ENCODE data around the gene PKN2. TPM values are rescaled to one million over a fixed set of nuclear protein-coding genes. Genes with fewer than 3 reads are reported as not detected.
A peak's percentile ranks its signal among the peaks of the same experiment; 100 is the strongest.

The PKN2 gene
- total RNA-seq, 1 donor from 2014 or later, result 34.6 TPM

GRCh38 chr1:88735382-88735781 lies 51.3 kb downstream of the PKN2 start:
- DNase-seq (ENCODE audit: low spot score), result no peak

GRCh38 chr1:88735909-88736308 lies 51.8 kb downstream of the PKN2 start:
- no peak for DNase-seq (ENCODE audit: low spot score)

GRCh38 chr1:88736633-88737248 lies 52.7 kb downstream of the PKN2 start:
- no peak for DNase-seq (ENCODE audit: low spot score)

GRCh38 chr1:88737338-88737927 lies 53.4 kb downstream of the PKN2 start:
- DNase-seq (ENCODE audit: low spot score), result no peak

GRCh38 chr1:88740784-88741183 lies 56.7 kb downstream of the PKN2 start:
- no peak for DNase-seq (ENCODE audit: low spot score)

GRCh38 chr1:88741413-88741812 lies 57.3 kb downstream of the PKN2 start:
- DNase-seq (ENCODE audit: low spot score), result no peak

- DNase-seq (ENCODE audit: low spot score), result no peak
Measured at GRCh38 chr1:88742531-88742930, 58.5 kb downstream of the PKN2 start.

GRCh38 chr1:88744142-88744541 lies 60.1 kb downstream of the PKN2 start:
- no peak for DNase-seq (ENCODE audit: low spot score)

- no peak for DNase-seq (ENCODE audit: low spot score)
Measured at GRCh38 chr1:88746916-88747315, 62.8 kb downstream of the PKN2 start.

- no peak for DNase-seq (ENCODE audit: low spot score)
Measured at GRCh38 chr1:88751714-88752113, 67.6 kb downstream of the PKN2 start.

GRCh38 chr1:88753506-88753905 lies 69.4 kb downstream of the PKN2 start:
- DNase-seq (ENCODE audit: low spot score), result no peak

GRCh38 chr1:88763649-88764406 lies 79.8 kb downstream of the PKN2 start:
- DNase-seq (ENCODE audit: low spot score), result no peak

- DNase-seq (ENCODE audit: low spot score), result no peak
Measured at GRCh38 chr1:88768187-88768586, 84.1 kb downstream of the PKN2 start.

- no peak for DNase-seq (ENCODE audit: low spot score)
Measured at GRCh38 chr1:88768816-88769215, 84.7 kb downstream of the PKN2 start.

- DNase-seq (ENCODE audit: low spot score), result no peak
Measured at GRCh38 chr1:88773540-88774150, 89.6 kb downstream of the PKN2 start.

- peak; percentile 85 for DNase-seq (ENCODE audit: low spot score)
Measured at GRCh38 chr1:88774151-88774556, 90.1 kb downstream of the PKN2 start.

GRCh38 chr1:88777604-88778149 lies 93.6 kb downstream of the PKN2 start:
- DNase-seq (ENCODE audit: low spot score), result no peak

GRCh38 chr1:88779880-88780279 lies 95.8 kb downstream of the PKN2 start:
- no peak for DNase-seq (ENCODE audit: low spot score)

GRCh38 chr1:88780485-88780884 lies 96.4 kb downstream of the PKN2 start:
- DNase-seq (ENCODE audit: low spot score), result no peak

GRCh38 chr1:88783145-88783544 lies 99.1 kb downstream of the PKN2 start:
- DNase-seq (ENCODE audit: low spot score), result no peak

- no peak for DNase-seq (ENCODE audit: low spot score)
Measured at GRCh38 chr1:88784551-88784950, 100.5 kb downstream of the PKN2 start.

Measured in mucosa of gallbladder (tissue), 1 donor.